Memory B cell (primary cell): ENCODE data around the gene TGM6.
A peak's percentile ranks its signal among the peaks of the same experiment; 100 is the strongest.

ENCODE experiments used
- ATAC-seq: fragments of 150-1000 bp; cut with Tn5 transposase; 2 replicates; pipeline ENCODE4 v1.10.0; 2021; ENCODE audit warnings: low read depth, mild to moderate bottlenecking, moderate library complexity
- DNase-seq, 2 donors: peaks; one replicate each; pipeline ENCODE4 v3.0.0; 2022; ENCODE audit warnings: low spot score in 2 of 2
- H3K27ac Mint-ChIP-seq: one replicate; pipeline ENCODE4 v1.8.0; 2022; ENCODE audit warnings: mild to moderate bottlenecking, moderate library complexity, mixed read lengths
- H3K27me3 Mint-ChIP-seq: one replicate; pipeline ENCODE4 v1.8.0; 2022; ENCODE audit warnings: mixed read lengths
- H3K36me3 Mint-ChIP-seq: one replicate; pipeline ENCODE4 v1.8.0; 2022; ENCODE audit warnings: mild to moderate bottlenecking, mixed read lengths
- H3K4me1 Mint-ChIP-seq: one replicate; pipeline ENCODE4 v1.8.0; 2022; ENCODE audit warnings: mixed read lengths
- H3K4me3 Mint-ChIP-seq: one replicate; pipeline ENCODE4 v1.8.0; 2022; ENCODE audit warnings: mild to moderate bottlenecking, moderate library complexity, mixed read lengths
- H3K9me3 Mint-ChIP-seq: one replicate; pipeline ENCODE4 v1.8.0; 2022; ENCODE audit warnings: mixed read lengths

Gene TGM6

DNA sequence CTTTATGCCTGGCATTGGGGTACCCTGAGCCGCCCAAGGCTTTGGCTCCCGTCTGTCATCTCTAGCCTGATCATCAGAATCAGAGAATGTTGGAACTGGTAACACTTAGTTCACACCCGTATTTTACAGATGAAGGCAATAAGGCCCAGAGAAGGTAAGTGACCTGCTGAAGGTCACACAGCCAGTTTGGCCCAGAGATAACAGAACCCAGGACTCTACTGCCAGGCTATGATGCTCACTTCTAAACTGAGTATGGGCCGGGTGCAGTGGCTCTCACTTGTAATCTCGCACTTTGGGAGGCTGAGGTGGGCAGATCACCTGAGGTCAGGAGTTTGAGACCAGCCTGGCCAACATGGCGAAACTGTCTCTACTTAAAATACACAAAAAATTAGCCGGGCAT, 1.8 kb upstream of the TGM6 start:
- H3K36me3 Mint-ChIP-seq = no peaks in the 10 kb centered on the region
- ATAC-seq (no peak), DNase-seq (no peak)
- H3K4me3 Mint-ChIP-seq = no peak overlapping the region
- peaks cover 2% of the 10 kb centered on the region for H3K4me1 Mint-ChIP-seq
- peaks cover 13% of the 10 kb centered on the region for H3K27me3 Mint-ChIP-seq
- no peaks in the 10 kb centered on the region for H3K9me3 Mint-ChIP-seq
- no peak overlapping the region for H3K27ac Mint-ChIP-seq

DNA sequence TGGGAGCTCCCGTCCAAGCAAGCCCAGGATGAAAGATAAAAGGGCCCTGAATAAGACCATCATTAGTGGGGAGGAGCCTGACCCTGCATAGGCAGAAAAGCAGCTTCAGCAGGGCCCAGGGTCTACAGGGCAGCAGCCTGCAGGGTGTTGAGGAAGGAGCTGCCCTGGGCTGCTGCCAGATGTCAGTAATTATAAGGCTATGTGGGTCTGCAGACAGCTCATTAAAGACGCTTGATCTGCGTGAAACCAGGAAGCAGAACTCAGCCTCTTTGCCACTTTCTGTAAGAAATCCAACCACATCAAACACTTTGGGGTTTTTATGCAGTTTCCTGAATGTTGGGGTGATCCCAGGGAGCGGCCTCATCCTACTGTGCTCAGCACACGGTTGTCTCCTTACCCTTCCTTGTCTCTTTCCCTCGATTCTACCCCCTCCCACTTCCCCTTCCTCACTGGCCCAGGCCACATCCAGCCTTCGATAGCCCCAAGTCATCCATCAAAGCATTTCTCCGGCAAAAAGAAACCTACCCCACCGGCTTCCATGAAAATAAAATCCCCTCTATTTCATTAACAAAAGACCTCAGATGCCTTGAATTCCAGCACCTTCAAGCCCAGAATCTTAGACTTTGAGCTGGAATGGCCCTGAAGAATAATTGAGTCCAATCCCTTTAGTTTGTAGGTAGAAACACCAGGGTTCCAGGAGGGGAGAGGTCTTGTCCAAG, 1.0 kb upstream of the TGM6 start:
- DNase-seq (no peak), ATAC-seq (peak; percentile 62)
- H3K36me3 Mint-ChIP-seq = no peaks in the 10 kb centered on the region
- H3K4me1 Mint-ChIP-seq = peaks cover 2% of the 10 kb centered on the region
- H3K9me3 Mint-ChIP-seq = no peaks in the 10 kb centered on the region
- H3K27ac Mint-ChIP-seq = no peak overlapping the region
- H3K27me3 Mint-ChIP-seq = peaks cover 17% of the 10 kb centered on the region
- H3K4me3 Mint-ChIP-seq = no peak overlapping the region

DNA sequence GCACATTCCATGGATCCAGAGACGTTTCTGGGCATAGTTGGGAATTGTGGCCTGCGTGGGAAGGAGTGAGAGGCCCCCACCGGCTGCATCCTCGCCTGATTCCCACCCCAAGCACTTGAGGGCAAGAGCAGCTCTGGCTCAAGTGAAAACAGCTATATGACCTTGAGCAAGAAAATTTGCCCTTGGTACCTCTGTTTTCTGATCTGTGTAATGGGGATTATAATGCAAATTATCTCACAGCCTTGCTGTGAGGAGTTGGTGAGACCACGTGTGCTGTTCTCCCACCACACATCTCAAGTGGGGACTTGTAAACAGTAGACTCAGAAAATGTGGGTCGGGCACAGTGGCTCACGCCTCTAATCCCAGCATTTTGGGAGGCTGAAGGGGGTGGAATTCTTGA, 602 bp downstream of the TGM6 start:
- H3K4me3 Mint-ChIP-seq = no peak overlapping the region
- no peaks in the 10 kb centered on the region for H3K36me3 Mint-ChIP-seq
- ATAC-seq (no peak), DNase-seq (no peak)
- no peak overlapping the region for H3K27ac Mint-ChIP-seq
- peaks cover 2% of the 10 kb centered on the region for H3K4me1 Mint-ChIP-seq
- peaks cover 13% of the 10 kb centered on the region for H3K27me3 Mint-ChIP-seq
- peaks cover 2% of the 10 kb centered on the region for H3K9me3 Mint-ChIP-seq

DNA sequence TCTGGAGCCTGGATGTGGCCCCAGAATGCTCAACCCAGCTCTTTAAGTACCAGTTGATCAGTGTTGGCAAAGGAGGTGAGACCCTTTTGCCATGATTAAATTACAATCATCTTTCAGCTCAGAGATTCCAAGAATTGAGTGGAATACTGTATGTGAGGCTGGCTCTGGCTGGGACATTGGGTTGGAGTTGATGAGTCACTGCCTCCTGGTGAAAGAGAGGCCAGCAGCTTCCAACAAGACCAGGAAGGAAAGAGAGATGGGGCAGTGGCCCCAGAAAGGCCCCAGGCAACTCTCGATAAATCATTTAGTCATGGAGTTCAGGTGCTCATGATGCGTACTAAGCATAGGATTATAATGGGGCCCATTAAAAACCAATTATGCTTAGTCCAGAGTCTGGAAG, 2.1 kb downstream of the TGM6 start:
- DNase-seq = no peak
- H3K27me3 Mint-ChIP-seq = peaks cover 11% of the 10 kb centered on the region
- ATAC-seq = no peak

DNA sequence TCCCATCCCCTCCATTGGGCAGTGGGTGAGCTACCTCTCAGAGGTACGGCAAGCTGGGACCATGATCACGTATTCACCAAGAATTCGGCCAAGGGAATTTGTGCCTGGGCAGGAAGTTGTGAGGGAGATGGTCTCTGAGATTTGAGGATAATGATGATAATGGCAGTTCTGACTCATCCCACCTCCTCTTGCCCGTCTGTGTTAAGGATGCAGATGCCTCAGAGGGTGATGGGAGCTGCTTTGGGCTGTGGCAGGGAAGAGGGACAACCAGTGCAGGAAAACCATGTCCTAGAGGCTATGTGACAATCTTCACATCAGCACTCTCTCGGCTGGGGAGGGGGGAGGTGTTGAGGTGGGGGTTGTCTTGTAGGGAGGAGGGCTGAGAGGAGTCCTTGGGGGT, 4.3 kb downstream of the TGM6 start:
- H3K27ac Mint-ChIP-seq = no peak overlapping the region
- H3K9me3 Mint-ChIP-seq = peaks cover 9% of the 10 kb centered on the region
- no peak overlapping the region for H3K4me3 Mint-ChIP-seq
- no peaks in the 10 kb centered on the region for H3K36me3 Mint-ChIP-seq
- H3K4me1 Mint-ChIP-seq = peaks cover 2% of the 10 kb centered on the region
- H3K27me3 Mint-ChIP-seq = peaks cover 9% of the 10 kb centered on the region
- DNase-seq (no peak), ATAC-seq (no peak)

More for the DNA sequence above, 2.1 kb downstream of the TGM6 start:
- Mint-ChIP-seq H3K27ac (no peak overlapping the region), H3K36me3 (no peaks in the 10 kb centered on the region), H3K4me3 (no peak overlapping the region), H3K4me1 (peaks cover 4% of the 10 kb centered on the region), H3K9me3 (peaks cover 4% of the 10 kb centered on the region)

DNA sequence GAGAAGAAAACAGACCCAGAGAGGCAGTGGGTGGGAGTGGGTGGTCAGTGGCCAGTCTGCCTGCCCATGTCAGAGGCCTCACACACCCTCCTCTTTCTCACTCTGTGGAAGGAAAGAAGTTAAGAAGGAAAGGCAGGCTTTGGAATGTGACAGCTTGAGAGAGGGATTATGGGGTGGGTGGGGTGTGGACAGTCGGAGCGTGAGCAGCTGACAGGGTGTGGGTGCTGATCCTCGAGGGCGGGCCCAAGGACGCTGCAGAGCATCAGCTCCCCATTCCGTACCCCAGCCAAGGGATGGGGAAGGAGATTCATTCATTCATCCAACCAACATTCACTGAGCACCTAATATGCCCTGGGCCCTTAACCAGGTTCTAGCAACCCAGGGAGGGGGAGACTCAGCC, 4.8 kb downstream of the TGM6 start:
- Mint-ChIP-seq H3K36me3 (no peaks in the 10 kb centered on the region), H3K4me1 (peaks cover 2% of the 10 kb centered on the region), H3K9me3 (peaks cover 9% of the 10 kb centered on the region), H3K4me3 (no peak overlapping the region), H3K27me3 (peaks cover 9% of the 10 kb centered on the region), H3K27ac (no peak overlapping the region)
- DNase-seq (no peak), ATAC-seq (no peak)

DNA sequence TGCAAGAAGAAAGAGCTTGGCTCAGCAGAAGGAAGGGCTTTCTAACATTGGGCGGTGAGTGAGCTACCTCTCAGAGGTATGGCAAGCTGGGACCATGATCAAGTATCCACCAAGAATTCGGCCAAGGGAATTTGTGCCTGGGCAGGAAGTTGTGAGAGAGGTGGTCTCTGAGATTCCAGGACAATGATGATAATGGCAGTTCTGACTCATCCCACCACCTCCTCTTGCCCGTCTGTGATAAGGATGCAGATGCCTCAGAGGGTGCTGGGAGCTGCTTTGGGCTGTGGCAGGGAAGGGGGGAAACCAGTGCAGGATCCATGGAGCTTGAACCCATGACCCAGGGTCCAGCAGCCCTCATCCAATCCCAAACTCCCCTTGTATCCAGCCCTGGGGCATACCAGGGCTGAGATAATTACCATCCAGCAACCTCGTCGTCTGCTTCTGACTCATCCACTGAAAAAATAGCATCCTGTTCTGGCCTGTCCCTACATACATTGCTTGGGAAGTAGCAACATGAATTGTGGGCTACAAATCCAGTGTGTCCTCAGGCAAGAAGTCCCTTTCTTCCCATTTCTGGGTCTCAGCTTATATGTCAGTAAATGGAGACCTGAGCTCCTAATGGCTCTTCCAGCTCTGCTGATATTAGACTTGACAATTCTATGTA, 5.9 kb downstream of the TGM6 start:
- Mint-ChIP-seq H3K27ac (no peak overlapping the region), H3K4me1 (peaks cover 13% of the 10 kb centered on the region), H3K4me3 (no peak overlapping the region), H3K36me3 (no peaks in the 10 kb centered on the region), H3K9me3 (peaks cover 9% of the 10 kb centered on the region), H3K27me3 (peaks cover 9% of the 10 kb centered on the region)
- DNase-seq (no peak), ATAC-seq (no peak)

DNA sequence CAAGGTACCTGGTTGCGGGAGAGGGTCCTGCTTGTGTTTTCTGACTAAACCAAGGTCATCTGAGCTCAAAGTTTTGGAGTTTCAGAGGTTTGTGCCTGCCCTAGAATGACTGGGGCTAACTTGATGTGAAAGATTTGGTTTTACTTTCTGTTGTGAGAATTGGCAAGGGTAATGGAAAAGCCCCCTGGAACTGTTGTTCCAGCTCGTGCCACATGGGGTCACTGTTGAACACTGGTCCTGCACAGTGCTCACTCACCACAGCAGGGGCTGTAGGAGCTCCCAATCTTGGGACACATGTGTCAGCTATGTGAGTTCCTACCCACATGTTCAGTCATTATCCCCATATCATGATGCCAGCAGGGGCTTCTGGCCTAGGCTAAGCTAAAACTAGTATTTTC, 6.5 kb downstream of the TGM6 start:
- H3K27ac Mint-ChIP-seq = no peak overlapping the region
- peaks cover 9% of the 10 kb centered on the region for H3K9me3 Mint-ChIP-seq
- ATAC-seq (peak; percentile 37), DNase-seq (peak; percentile 12 to 46)
- H3K4me3 Mint-ChIP-seq = no peak overlapping the region
- peaks cover 9% of the 10 kb centered on the region for H3K27me3 Mint-ChIP-seq
- peaks cover 15% of the 10 kb centered on the region for H3K4me1 Mint-ChIP-seq
- no peaks in the 10 kb centered on the region for H3K36me3 Mint-ChIP-seq

DNA sequence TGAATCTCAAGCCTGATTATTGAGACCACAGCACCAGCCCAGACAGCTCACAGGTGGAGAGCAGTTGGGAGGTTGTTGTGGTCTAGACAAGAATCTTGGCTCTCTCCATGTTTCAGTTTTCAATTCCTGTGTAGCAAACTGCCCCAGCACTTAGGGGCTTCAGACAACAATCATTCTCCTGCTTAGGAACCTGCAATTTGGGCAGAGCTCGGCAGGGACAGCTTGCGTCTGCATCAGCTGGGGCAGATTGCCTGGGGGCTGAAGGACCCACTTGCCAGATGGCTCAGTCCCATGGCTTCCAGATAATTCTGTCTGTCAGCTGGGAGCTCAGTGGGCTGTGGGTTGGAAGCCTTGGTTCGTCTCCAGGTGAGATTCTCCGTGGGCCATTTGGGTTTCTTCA, 6.9 kb downstream of the TGM6 start:
- Mint-ChIP-seq H3K4me1 (peaks cover 15% of the 10 kb centered on the region), H3K36me3 (no peaks in the 10 kb centered on the region), H3K27ac (no peak overlapping the region), H3K27me3 (peaks cover 9% of the 10 kb centered on the region), H3K9me3 (peaks cover 9% of the 10 kb centered on the region), H3K4me3 (no peak overlapping the region)
- ATAC-seq = no peak
- DNase-seq = no peak

DNA sequence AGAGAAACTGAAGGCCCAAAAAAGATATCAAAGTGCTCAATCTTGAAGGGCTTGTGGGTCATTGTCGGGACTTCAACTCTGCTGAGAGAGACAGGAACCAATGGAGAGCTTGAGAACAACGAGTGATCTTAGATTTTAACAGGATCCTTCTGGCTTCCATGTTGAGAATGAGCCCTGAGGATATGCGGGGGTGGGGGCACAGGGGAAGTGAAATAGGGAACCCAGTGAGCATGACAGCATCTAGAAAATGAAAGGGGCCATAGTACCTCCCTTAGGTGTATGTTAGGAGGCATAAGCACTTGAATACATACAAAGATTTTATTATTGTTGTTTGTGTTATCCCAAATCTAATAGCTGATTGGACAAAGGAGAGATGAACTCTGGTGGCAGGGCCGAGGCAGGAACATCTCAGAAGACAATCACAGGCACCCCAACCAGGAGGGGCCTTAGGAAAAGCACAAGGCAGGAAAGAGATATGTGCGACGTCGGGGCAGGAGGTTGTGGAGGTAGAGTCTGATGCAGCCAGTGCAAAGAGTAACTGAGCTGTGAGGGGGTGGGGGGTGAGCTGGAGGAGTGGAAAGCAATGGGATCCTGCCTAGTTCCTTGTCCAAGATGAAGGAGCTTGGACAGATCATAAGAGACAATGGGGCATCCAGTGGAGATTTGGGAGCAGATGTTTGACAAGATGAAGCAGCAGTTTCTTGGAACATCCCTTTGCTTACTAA, 10.4 kb downstream of the TGM6 start:
- Mint-ChIP-seq H3K36me3 (no peaks in the 10 kb centered on the region), H3K4me3 (no peak overlapping the region), H3K9me3 (peaks cover 9% of the 10 kb centered on the region), H3K4me1 (peaks cover 15% of the 10 kb centered on the region), H3K27ac (peak overlapping the region; percentile 77), H3K27me3 (no peaks in the 10 kb centered on the region)
- ATAC-seq = peak; percentile 99
- peak in 1 of 2 donors; percentile 42 for DNase-seq

DNA sequence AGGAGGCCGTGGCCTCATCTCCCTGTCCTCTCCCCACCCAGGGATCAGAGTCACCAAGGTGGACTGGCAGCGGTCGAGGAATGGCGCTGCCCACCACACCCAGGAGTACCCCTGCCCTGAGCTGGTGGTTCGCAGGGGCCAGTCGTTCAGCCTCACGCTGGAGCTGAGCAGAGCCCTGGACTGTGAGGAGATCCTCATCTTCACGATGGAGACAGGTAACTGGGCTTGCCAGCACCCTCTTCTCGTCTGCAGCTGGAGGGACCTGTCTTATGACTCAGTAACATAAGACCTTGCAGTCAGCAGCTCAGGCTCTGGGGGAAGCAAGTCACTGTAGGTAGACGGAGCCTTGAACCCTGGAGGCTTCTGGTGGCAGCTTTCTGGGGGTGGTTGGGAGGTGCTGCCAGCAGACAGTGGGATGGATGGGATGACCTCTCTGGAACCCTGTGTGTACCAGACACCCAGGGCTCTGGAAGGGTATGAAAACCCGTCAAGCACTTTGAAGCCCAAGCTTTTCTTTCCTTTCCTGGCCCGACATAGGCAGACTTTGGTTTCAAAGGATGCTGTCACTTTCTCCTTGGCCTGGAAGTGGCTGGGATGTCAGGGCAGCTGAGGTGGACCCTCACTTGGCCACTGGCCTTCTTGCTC, 13.8 kb downstream of the TGM6 start:
- Mint-ChIP-seq H3K27me3 (peaks cover 4% of the 10 kb centered on the region), H3K27ac (no peak overlapping the region), H3K36me3 (no peaks in the 10 kb centered on the region), H3K4me3 (no peak overlapping the region), H3K4me1 (peaks cover 13% of the 10 kb centered on the region), H3K9me3 (peaks cover 3% of the 10 kb centered on the region)
- DNase-seq (no peak), ATAC-seq (no peak)

DNA sequence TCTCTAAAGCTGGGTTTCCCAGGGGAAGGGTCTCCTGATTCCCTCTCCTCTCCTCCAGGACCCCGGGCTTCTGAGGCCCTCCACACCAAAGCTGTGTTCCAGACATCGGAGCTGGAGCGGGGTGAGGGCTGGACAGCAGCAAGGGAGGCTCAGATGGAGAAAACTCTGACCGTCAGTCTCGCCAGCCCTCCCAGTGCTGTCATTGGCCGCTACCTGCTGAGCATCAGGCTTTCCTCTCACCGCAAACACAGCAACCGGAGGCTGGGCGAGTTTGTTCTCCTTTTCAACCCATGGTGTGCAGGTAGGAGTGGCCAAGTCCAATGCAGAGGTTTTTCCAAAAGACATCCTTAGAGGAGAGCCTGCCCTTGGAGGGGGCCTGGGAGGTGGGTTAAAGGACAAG, 14.4 kb downstream of the TGM6 start:
- Mint-ChIP-seq H3K36me3 (no peaks in the 10 kb centered on the region), H3K4me1 (peaks cover 13% of the 10 kb centered on the region), H3K9me3 (no peaks in the 10 kb centered on the region), H3K4me3 (no peak overlapping the region), H3K27ac (no peak overlapping the region), H3K27me3 (peaks cover 4% of the 10 kb centered on the region)
- ATAC-seq = no peak
- no peak for DNase-seq

DNA sequence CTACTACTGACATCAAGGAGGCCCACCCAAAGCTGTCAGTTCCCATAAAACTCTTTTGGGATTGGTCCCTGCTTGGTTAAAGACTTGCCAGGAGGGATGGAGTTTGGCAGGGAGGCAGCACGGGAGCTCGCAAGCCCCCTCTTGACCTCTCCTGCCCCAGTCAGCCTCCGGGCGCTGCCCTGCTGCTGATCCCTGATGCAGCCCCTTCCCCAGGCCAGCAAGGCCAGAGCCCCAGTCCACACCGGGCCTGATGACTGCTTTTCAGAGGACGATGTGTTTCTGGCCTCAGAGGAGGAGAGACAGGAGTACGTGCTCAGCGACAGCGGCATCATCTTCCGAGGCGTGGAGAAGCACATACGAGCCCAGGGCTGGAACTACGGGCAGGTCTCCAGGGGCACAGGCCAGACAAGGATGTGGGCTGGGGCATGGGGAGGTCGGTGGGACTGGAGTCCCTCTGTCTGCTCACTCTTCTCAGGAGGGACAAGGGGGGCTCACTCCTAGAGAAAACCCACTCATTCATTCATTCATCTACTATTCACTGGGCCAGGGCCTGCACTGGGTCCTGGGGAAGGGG, 15.6 kb downstream of the TGM6 start:
- no peak for ATAC-seq
- H3K4me3 Mint-ChIP-seq = no peak overlapping the region
- H3K27ac Mint-ChIP-seq = no peak overlapping the region

DNA sequence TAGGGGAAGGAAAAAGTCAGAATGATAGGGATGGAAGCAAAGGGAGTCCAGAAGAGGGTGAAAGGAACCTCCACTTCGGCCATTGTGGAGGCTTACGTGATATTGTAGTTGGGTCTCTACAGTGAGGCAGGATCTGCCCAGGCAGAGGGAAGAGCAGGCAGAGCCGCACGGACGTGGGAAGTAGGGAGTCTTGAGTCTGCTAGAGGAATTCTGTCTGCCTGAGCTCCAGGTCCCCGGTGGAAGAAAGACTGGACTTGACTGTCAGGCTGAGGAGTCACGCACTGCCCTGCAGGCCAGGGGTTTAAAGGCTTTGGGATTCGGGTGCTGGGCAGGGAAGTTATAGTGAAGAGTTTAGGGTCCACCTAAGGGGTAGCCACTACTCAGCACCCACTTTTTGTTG, 16.4 kb downstream of the TGM6 start:
- DNase-seq (no peak), ATAC-seq (no peak)
- Mint-ChIP-seq H3K4me1 (no peaks in the 10 kb centered on the region), H3K27ac (no peak overlapping the region), H3K4me3 (no peak overlapping the region), H3K36me3 (no peaks in the 10 kb centered on the region), H3K27me3 (peaks cover 4% of the 10 kb centered on the region), H3K9me3 (no peaks in the 10 kb centered on the region)

More for the DNA sequence above, 15.6 kb downstream of the TGM6 start:
- no peaks in the 10 kb centered on the region for H3K9me3 Mint-ChIP-seq
- H3K4me1 Mint-ChIP-seq = peaks cover 4% of the 10 kb centered on the region
- peaks cover 4% of the 10 kb centered on the region for H3K27me3 Mint-ChIP-seq
- H3K36me3 Mint-ChIP-seq = no peaks in the 10 kb centered on the region
- no peak for DNase-seq
